Osteoblast (primary cell): Measurements from ENCODE around the gene FBLN1. TPM values are rescaled to one million over a fixed set of nuclear protein-coding genes. Genes with fewer than 3 reads are reported as not detected.

ENCODE experiments used
- DNase-seq: peaks from one replicate; pipeline ENCODE4 v3.0.0; 2011; ENCODE audit warnings: low spot score, mixed read lengths; ENCODE audit not compliant: insufficient read length; ENCODE audit errors: missing footprints
- H2AFZ ChIP-seq: 2 replicates; pipeline ENCODE4 v1.6.0; 2011; ENCODE audit warnings: mild to moderate bottlenecking, low read length
- H3K27ac ChIP-seq: 2 replicates; pipeline ENCODE4 v1.5.1; 2011; ENCODE audit warnings: mild to moderate bottlenecking, low read depth, low read length, moderate library complexity
- H3K27me3 ChIP-seq: 2 replicates; pipeline ENCODE4 v1.6.0; 2012; ENCODE audit warnings: mild to moderate bottlenecking, control low read depth, inconsistent platforms, low read length, moderate library complexity; ENCODE audit not compliant: insufficient read depth
- H3K36me3 ChIP-seq: 2 replicates; pipeline ENCODE4 v1.5.1; 2011; ENCODE audit warnings: mild to moderate bottlenecking, low read length, control low read depth, moderate library complexity; ENCODE audit not compliant: insufficient read depth
- H3K4me1 ChIP-seq: 2 replicates; pipeline ENCODE4 v1.5.1; 2011; ENCODE audit warnings: mild to moderate bottlenecking, low read length, control low read depth, moderate library complexity; ENCODE audit not compliant: insufficient read depth
- H3K4me2 ChIP-seq: 2 replicates; pipeline ENCODE4 v1.6.0; 2011; ENCODE audit warnings: mild to moderate bottlenecking, low read length; ENCODE audit not compliant: insufficient read depth
- H3K4me3 ChIP-seq: fragments of 200-600 bp; sonication (generic); 3 replicates; pipeline ENCODE4 v1.5.1; 2012; ENCODE audit warnings: mild to moderate bottlenecking, low read length, inconsistent platforms; ENCODE audit not compliant: insufficient read depth
- H3K79me2 ChIP-seq: 2 replicates; pipeline ENCODE4 v1.6.0; 2012; ENCODE audit warnings: mild to moderate bottlenecking, low read length, control low read depth, inconsistent platforms; ENCODE audit not compliant: insufficient read depth
- H3K9me3 ChIP-seq: 2 replicates; pipeline ENCODE4 v1.5.1; 2011; ENCODE audit warnings: low read depth, low read length, control low read depth
- H4K20me1 ChIP-seq: 2 replicates; pipeline ENCODE4 v1.6.0; 2012; ENCODE audit warnings: mild to moderate bottlenecking, low read length, control low read depth; ENCODE audit not compliant: insufficient read depth
- CTCF ChIP-seq: IDR thresholded peaks from 2 replicates; pipeline ENCODE4 v1.5.1; 2011; ENCODE audit warnings: mild to moderate bottlenecking, low read depth, low read length, moderate library complexity; ENCODE audit errors: extremely low read depth
- total RNA-seq: library from RNA; depleted of rRNA; stranded (reverse); fragments of >200 nt; gene quantifications from 2 replicates; pipeline ENCODE4 v1.2.3, GENCODE V29; 2012

FBLN1 gene
- total RNA-seq, 1 donor, result 88.3 TPM

DNA sequence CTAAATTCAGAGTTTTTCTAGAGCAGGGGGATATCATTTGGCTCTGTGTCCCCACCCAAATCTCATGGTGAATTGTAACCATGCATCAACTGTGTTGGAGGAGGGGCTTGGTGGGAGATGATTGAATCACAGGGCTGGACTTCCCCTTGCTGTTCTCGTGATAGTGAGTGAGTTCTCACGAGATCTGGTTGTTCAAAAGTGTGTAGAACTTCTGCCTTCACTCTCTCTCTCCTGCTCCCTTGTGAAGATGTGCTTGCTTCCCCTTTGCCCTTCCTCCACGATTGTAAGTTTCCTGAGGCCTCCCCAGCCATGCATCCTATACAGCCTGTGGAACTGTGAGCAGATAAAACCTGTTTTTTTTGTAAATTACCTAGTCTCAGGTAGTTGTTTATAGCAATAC lies 22.0 kb upstream of the FBLN1 start:
- Histone ChIP-seq H3K27ac (no peak overlapping the region), H4K20me1 (no peaks in the 10 kb centered on the region), H3K4me2 (no peak overlapping the region), H3K4me3 (no peak overlapping the region), H3K27me3 (no peaks in the 10 kb centered on the region), H3K36me3 (no peaks in the 10 kb centered on the region), H3K79me2 (no peaks in the 10 kb centered on the region), H2AFZ (no peak overlapping the region), H3K9me3 (no peaks in the 10 kb centered on the region), H3K4me1 (peaks cover 20% of the 10 kb centered on the region)
- no peak for TF ChIP-seq CTCF
- no peak for DNase-seq

- Histone ChIP-seq H3K4me2 (no peak overlapping the region), H3K4me3 (no peak overlapping the region), H4K20me1 (no peaks in the 10 kb centered on the region), H3K27me3 (no peaks in the 10 kb centered on the region), H2AFZ (no peak overlapping the region), H3K4me1 (peaks cover 11% of the 10 kb centered on the region), H3K27ac (no peak overlapping the region), H3K36me3 (no peaks in the 10 kb centered on the region), H3K79me2 (no peaks in the 10 kb centered on the region), H3K9me3 (no peaks in the 10 kb centered on the region)
- TF ChIP-seq CTCF, result no peak
- no peak for DNase-seq
Measured at GRCh38 chr22:45481661-45482060, 21.0 kb upstream of the FBLN1 start.

DNA sequence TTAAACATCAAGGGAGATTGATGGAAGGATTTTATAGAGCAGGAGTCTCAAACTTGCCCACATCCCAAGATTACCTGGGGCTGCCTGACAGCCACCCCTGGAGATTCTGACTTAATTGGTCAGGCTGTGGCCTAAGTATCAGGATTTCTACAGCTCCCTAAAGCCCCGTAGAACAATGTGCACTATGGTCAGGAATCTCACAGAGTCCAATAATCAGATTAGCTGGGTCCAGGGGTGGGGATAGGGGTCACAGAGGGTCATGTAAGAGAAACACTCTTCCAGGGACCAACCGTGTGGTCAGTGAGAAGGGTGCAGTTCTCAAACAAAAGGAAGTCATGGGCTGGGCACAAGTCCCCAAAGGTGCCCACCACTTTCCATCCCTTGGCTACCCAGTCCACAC lies 20.5 kb upstream of the FBLN1 start:
- no peak overlapping the region for H3K4me3 ChIP-seq
- no peaks in the 10 kb centered on the region for H4K20me1 ChIP-seq
- no peak for DNase-seq
- H3K79me2 ChIP-seq, result no peaks in the 10 kb centered on the region
- H3K4me2 ChIP-seq, result no peak overlapping the region
- peaks cover 7% of the 10 kb centered on the region for H3K4me1 ChIP-seq
- H3K9me3 ChIP-seq, result no peaks in the 10 kb centered on the region
- H3K27ac ChIP-seq, result no peak overlapping the region
- H3K27me3 ChIP-seq, result no peaks in the 10 kb centered on the region
- H2AFZ ChIP-seq, result no peak overlapping the region
- TF ChIP-seq CTCF, result no peak
- H3K36me3 ChIP-seq, result no peaks in the 10 kb centered on the region

DNA sequence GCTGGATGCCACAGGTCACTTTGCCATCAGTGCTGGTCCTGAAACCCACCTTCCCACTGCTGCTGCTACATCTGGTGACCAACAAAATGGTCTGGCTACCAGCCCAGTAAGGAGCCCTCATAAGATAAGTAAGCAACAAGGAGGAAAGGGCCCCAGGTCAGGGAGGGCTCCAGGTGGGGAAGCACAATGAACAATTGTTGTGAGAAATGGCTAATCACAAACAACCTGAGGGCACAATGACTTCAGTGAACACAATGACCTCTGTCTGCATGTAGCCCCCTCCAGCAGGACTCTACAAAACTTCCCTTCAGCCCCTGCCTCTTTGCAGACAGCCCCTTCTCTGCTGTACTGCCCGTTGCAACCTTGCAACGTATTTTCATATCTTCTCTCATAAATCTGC lies 19.4 kb upstream of the FBLN1 start:
- Histone ChIP-seq H3K4me3 (no peak overlapping the region), H3K27ac (no peak overlapping the region), H3K27me3 (no peaks in the 10 kb centered on the region), H3K4me2 (no peak overlapping the region), H2AFZ (no peak overlapping the region), H3K36me3 (no peaks in the 10 kb centered on the region), H3K9me3 (no peaks in the 10 kb centered on the region), H4K20me1 (no peaks in the 10 kb centered on the region), H3K79me2 (no peaks in the 10 kb centered on the region), H3K4me1 (peaks cover 2% of the 10 kb centered on the region)
- peak; percentile 26 for DNase-seq
- no peak for TF ChIP-seq CTCF
